SK-N-SH treated with all-trans-retinoic acid at 6 μM for 48 hours (cell line): ENCODE measurements around the gene STPG3.

ENCODE experiments used
- ATAC-seq: fragments of 200-7000 bp; cut with Tn5 transposase; 3 replicates; pipeline ENCODE4 v1.9.1; 2020; ENCODE audit warnings: mild to moderate bottlenecking, moderate library complexity
- ARNTL ChIP-seq: fragments of 450-650 bp; formaldehyde crosslinking; IDR thresholded peaks from 2 replicates; pipeline ENCODE4 v1.5.0; 2020; ENCODE audit warnings: low read depth, mild to moderate bottlenecking, moderate library complexity, borderline replicate concordance
- BACH2 ChIP-seq: fragments of 250-450 bp; sonication (Bioruptor Pico); IDR thresholded peaks from 2 replicates; pipeline ENCODE4 v1.9.0; 2021; ENCODE audit warnings: mild to moderate bottlenecking, borderline replicate concordance
- CREB5 ChIP-seq: fragments of 250-450 bp; sonication (Bioruptor Pico); IDR thresholded peaks from 2 replicates; pipeline ENCODE4 v1.5.1; 2020; ENCODE audit warnings: low read depth, mild to moderate bottlenecking, moderate library complexity
- CSDC2 ChIP-seq: fragments of 250-450 bp; sonication (Bioruptor Pico); IDR thresholded peaks from 2 replicates; pipeline ENCODE4 v1.5.0; 2020; ENCODE audit warnings: mild to moderate bottlenecking, moderate library complexity
- CSRNP3 ChIP-seq: fragments of 250-450 bp; sonication (Bioruptor Pico); IDR thresholded peaks from 2 replicates; pipeline ENCODE4 v1.5.1; 2021; ENCODE audit warnings: mild to moderate bottlenecking, moderate library complexity
- GLIS3 ChIP-seq: fragments of 250-450 bp; sonication (Bioruptor Pico); IDR thresholded peaks from 2 replicates; pipeline ENCODE4 v1.5.0; 2020; ENCODE audit warnings: mild to moderate bottlenecking, moderate library complexity
- ISL1 ChIP-seq: fragments of 250-450 bp; sonication (Bioruptor Pico); IDR thresholded peaks from 2 replicates; pipeline ENCODE4 v2.1.2; 2022; ENCODE audit warnings: mild to moderate bottlenecking, moderate library complexity
- OSR1 ChIP-seq: fragments of 250-450 bp; sonication (Bioruptor Pico); IDR thresholded peaks from 2 replicates; pipeline ENCODE4 v1.8.0; 2022; ENCODE audit warnings: moderate library complexity, mild to moderate bottlenecking, inconsistent platforms
- PATZ1 ChIP-seq: fragments of 250-450 bp; sonication (Bioruptor Pico); IDR thresholded peaks from 2 replicates; pipeline ENCODE4 v1.8.0; 2020; ENCODE audit warnings: mild to moderate bottlenecking, moderate library complexity, borderline replicate concordance
- PPARA ChIP-seq: fragments of 250-450 bp; sonication (Bioruptor Pico); IDR thresholded peaks from 2 replicates; pipeline ENCODE4 v1.5.0; 2020; ENCODE audit warnings: mild to moderate bottlenecking, borderline replicate concordance
- RARB ChIP-seq: fragments of 250-450 bp; sonication (Bioruptor Pico); IDR thresholded peaks from 2 replicates; pipeline ENCODE4 v1.8.0; 2021; ENCODE audit warnings: mild to moderate bottlenecking, moderate library complexity
- SNAI2 ChIP-seq: fragments of 250-450 bp; sonication (Bioruptor Pico); IDR thresholded peaks from 2 replicates; pipeline ENCODE4 v1.5.0; 2020; ENCODE audit warnings: mild to moderate bottlenecking, moderate library complexity
- TCF4 ChIP-seq: fragments of 250-450 bp; sonication (Bioruptor Pico); IDR thresholded peaks from 2 replicates; pipeline ENCODE4 v1.8.0; 2021; ENCODE audit warnings: mild to moderate bottlenecking, moderate library complexity, borderline replicate concordance
- ZFP3 ChIP-seq: fragments of 250-450 bp; sonication (Bioruptor Pico); IDR thresholded peaks from 2 replicates; pipeline ENCODE4 v1.5.0; 2020; ENCODE audit warnings: mild to moderate bottlenecking, moderate library complexity
- ZFP30 ChIP-seq: fragments of 450-650 bp; formaldehyde crosslinking; IDR thresholded peaks from 2 replicates; pipeline ENCODE4 v1.5.0; 2022; ENCODE audit warnings: mild to moderate bottlenecking, moderate library complexity
- TF ChIP-seq, protein P1 (sequence below): fragments of 250-450 bp; sonication (Bioruptor Pico); IDR thresholded peaks from 2 replicates; pipeline ENCODE4 v1.5.0; 2020; ENCODE audit warnings: mild to moderate bottlenecking, moderate library complexity

Gene STPG3

GRCh38 chr9:137271696-137272076 lies 20.6 kb downstream of the STPG3 start:
- ATAC-seq = no peak
- TF ChIP-seq BACH2 (no peak), SNAI2 (no peak), ISL1 (CRISPR knock-in tag) (no peak)
- TF ChIP-seq, protein P1, sequence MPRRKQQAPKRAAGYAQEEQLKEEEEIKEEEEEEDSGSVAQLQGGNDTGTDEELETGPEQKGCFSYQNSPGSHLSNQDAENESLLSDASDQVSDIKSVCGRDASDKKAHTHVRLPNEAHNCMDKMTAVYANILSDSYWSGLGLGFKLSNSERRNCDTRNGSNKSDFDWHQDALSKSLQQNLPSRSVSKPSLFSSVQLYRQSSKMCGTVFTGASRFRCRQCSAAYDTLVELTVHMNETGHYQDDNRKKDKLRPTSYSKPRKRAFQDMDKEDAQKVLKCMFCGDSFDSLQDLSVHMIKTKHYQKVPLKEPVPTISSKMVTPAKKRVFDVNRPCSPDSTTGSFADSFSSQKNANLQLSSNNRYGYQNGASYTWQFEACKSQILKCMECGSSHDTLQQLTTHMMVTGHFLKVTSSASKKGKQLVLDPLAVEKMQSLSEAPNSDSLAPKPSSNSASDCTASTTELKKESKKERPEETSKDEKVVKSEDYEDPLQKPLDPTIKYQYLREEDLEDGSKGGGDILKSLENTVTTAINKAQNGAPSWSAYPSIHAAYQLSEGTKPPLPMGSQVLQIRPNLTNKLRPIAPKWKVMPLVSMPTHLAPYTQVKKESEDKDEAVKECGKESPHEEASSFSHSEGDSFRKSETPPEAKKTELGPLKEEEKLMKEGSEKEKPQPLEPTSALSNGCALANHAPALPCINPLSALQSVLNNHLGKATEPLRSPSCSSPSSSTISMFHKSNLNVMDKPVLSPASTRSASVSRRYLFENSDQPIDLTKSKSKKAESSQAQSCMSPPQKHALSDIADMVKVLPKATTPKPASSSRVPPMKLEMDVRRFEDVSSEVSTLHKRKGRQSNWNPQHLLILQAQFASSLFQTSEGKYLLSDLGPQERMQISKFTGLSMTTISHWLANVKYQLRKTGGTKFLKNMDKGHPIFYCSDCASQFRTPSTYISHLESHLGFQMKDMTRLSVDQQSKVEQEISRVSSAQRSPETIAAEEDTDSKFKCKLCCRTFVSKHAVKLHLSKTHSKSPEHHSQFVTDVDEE (CRISPR knock-in tag) = no peak

DNA sequence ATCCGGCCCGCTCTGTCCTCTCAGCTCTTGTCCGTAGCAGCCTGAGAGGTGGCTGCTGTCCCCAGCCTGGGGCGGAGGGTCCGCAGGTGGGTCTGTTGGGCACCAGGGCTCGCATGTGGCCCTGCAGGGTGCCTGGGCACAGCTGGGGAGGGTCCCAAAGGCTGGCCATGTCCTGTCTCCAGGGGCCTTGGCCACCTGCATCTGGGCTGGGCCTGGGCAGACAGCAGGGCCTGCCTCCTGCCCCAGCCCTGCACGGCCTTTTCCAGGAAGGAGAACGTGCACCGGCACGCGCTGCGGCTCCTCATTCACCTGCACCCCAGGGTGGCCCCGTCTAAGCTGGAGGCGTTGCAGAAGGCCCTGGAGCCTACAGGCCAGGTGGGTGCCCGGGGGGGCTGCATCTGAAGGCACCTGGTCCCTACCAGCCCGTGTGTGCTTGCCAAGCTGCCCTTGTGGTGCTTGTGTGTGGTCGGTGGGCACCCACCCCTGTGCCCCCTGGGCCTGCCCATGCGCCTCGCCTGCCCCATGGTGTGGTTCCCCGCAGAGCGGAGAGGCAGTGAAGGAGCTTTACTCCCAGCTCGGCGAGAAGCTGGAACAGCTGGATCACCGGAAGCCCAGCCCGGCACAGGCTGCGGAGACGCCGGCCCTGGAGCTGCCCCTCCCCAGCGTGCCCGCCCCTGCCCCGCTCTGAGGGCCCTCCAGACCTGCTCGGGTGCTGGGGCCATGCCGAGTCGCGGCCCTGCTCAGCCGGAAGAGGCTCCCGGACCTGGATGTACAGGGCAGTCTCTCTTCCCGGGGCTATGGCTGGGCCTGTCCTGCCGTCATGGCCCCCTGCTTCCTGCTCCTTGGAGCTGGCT lies 21.4 kb downstream of the STPG3 start:
- TF ChIP-seq TCF4 (CRISPR knock-in tag) = no peak
- TF ChIP-seq BACH2 = no peak
- no peak for TF ChIP-seq ISL1 (CRISPR knock-in tag)
- no peak for TF ChIP-seq PATZ1 (CRISPR knock-in tag)
- TF ChIP-seq SNAI2 = no peak
- TF ChIP-seq, protein P1 (CRISPR knock-in tag) = no peak
- no peak for TF ChIP-seq ARNTL (CRISPR knock-in tag)
- TF ChIP-seq PPARA (CRISPR knock-in tag) = no peak
- ATAC-seq = no peak

DNA sequence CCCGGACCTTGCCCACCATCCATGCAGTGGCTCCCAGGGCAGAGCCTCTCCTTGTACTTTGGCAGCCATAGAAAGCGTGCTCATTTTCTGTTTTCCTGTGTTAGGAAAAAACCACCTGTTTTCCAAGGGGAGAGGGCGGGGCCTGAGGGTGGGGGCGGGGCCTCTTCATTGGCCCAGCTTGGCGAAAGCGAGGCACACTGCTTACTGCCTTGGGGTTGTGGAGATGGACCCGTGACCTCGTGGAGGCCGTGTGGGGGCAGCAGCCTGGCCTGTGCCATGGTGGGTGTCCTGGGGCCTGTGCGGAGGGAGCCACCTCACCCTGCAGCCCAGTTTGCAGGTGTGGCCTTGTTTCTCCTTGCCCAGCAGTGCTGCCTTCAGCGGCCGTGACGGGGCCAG lies 22.0 kb downstream of the STPG3 start:
- TF ChIP-seq ZFP30 (no peak), CSDC2 (CRISPR knock-in tag) (no peak), SNAI2 (no peak), ISL1 (CRISPR knock-in tag) (no peak), CREB5 (CRISPR knock-in tag) (no peak), CSRNP3 (CRISPR knock-in tag) (no peak), ZFP3 (no peak), OSR1 (CRISPR knock-in tag) (no peak), PATZ1 (CRISPR knock-in tag) (no peak), RARB (CRISPR knock-in tag) (no peak), GLIS3 (CRISPR knock-in tag) (no peak), ARNTL (CRISPR knock-in tag) (no peak)
- no peak for ATAC-seq
